Activated naive CD4-positive, alpha-beta T cell treated with anti-CD3 and anti-CD28 coated beads, Interleukin-2, amount 10 ng/mL, durations not matched to agents 7 days and 5 days (primary cell): ENCODE measurements around the gene PRKAA1.
"Not testable (repeated sequence)": the region's sequence is repeated elsewhere in the genome, so short reads cannot be mapped to it uniquely, and the experiment has no call there.

Experiments
- CTCF ChIA-PET: fragments of 350-600 bp; sonication (Branson Sonifier 250); formaldehyde crosslinking; loops from one replicate; lab custom pipeline; 2021; ENCODE audit warnings: antibody characterized with exemption; lab: Charles Lee
- DNase-seq: peaks from one replicate; pipeline ENCODE4 v3.0.0-alpha.2; 2020
- H3K27ac Mint-ChIP-seq: one replicate; pipeline ENCODE4 v1.8.0; 2021; ENCODE audit warnings: mild to moderate bottlenecking, moderate library complexity, mixed read lengths
- H3K27me3 Mint-ChIP-seq: one replicate; pipeline ENCODE4 v1.8.0; 2021; ENCODE audit warnings: mild to moderate bottlenecking, mixed read lengths
- H3K36me3 Mint-ChIP-seq: one replicate; pipeline ENCODE4 v1.8.0; 2021; ENCODE audit warnings: mixed read lengths
- H3K4me1 Mint-ChIP-seq: one replicate; pipeline ENCODE4 v1.8.0; 2021; ENCODE audit warnings: mixed read lengths
- H3K4me3 Mint-ChIP-seq: one replicate; pipeline ENCODE4 v1.8.0; 2021; ENCODE audit warnings: mild to moderate bottlenecking, moderate library complexity, mixed read lengths
- H3K9me3 Mint-ChIP-seq: one replicate; pipeline ENCODE4 v1.8.0; 2021; ENCODE audit warnings: mixed read lengths

PRKAA1 gene

DNA sequence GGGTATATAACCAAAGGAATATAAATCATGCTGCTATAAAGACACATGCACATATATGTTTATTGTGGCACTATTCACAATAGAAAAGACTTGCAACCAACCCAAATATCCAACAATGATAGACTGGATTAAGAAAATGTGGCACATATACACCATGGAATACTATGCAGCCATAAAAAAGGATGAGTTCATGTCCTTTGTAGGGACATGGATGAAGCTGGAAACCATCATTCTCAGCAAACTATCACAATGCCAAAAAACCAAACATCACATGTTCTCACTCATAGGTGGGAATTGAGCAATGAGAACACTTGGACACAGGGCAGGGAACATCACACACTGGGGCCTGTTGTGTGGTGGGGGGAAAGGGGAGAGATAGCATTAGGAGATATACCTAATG is 87.6 kb downstream of the PRKAA1 start:
- H3K27ac Mint-ChIP-seq, H3K4me1 Mint-ChIP-seq, CTCF ChIA-PET, H3K27me3 Mint-ChIP-seq, H3K4me3 Mint-ChIP-seq, DNase-seq: not testable (repeated sequence)
- peaks cover 39% of the 10 kb centered on the region for H3K36me3 Mint-ChIP-seq
- H3K9me3 Mint-ChIP-seq: peaks cover 13% of the 10 kb centered on the region
